Muscle of back (tissue), 11 donors: ENCODE data around the gene P2RY14. TPM values are rescaled to one million over a fixed set of nuclear protein-coding genes. Genes with fewer than 3 reads are reported as not detected.

Experiments
- DNase-seq, 3 donors: peaks; one replicate each; pipeline versions ENCODE4 v3.0.0 to v3.0.0-alpha.2; 2013
- polyA plus RNA-seq, 10 donors: library from polyadenylated mRNA; unstranded; fragments of 120-200 nt; gene quantifications; one replicate each; pipeline ENCODE4 v1.2.1, GENCODE V29; 2013; ENCODE audit not compliant: insufficient read length in 10 of 10

The P2RY14 gene
- polyA plus RNA-seq, 10 donors: 1.0 to 1.9 (median 1.4) TPM

DNA sequence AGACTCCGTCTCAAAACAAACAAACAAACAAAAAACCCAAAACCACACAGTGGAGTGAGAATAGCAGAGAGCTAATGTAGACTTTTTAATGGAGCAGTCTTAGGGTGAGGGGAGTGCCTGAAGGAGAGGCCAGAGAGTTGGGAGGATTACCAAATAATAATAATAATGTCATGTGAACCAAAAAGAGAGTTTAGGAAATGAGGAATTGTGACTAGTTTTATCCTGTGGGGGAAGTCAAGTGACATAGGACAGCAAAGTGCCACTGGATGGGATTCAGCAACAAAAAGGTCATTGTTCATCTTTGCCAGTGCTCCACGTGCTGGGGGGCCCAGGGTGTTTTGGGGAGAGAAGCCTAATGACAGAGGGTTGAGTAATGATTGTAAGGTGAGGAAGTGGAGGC lies 25.4 kb upstream of the P2RY14 start:
- no peak for DNase-seq

DNA sequence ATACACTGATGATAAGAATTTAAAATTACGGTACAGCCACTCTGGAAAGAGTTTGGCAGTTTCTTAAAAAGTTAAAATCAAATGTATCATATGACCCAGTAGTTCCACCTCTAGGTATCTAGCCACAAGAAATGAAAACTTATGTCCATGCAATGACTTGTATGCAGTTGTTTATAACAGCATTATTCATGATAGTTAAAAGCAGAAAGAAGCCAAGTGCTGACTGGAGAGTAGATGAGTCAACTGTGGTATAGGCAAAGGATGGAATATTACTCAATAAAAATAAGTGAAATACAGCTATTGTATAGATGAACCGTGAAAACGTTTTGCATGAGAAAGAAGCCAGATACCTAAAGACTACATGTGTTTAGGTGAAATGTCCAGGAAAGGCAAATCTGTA lies 23.4 kb upstream of the P2RY14 start:
- DNase-seq: peak in 1 of 3 donors; percentile 49

DNA sequence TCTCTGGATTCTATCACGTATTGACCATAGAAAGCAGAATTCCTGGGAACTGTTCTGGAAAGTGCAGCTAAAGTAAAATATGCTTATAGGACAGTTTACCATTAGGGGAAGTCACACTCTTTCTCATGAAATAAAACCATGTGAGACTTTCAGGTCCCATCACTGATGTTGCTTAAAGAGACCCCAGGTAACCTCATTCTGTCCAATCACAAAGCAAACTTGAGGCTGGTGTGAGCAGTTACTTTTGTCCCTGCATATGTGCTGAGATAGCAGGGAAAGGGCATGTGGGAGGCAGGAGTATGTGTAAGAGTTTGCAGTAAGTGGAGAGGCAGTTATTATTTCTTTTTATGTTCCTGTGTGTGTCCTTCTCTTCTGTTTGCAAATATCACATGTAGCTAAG lies 22.2 kb upstream of the P2RY14 start:
- no peak for DNase-seq

DNA sequence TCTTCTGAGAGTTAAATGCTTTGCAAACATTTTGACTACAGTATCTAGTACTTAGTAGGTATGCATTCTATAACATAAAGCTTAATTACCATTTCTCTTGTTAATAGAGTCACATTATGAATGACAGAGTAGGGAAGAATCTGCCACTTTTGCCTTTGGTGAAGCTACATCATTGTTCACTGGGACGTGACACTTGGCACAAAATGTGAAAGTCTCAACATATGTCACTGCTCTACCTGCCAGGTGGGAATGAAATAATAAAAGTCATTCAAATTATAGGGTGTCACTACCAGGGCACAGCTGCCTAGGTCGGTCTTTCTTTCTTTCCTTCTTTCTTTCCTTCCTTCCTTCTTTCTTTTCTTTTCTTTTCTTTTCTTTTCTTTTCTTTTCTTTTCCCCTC lies 20.7 kb upstream of the P2RY14 start:
- DNase-seq: no peak

DNA sequence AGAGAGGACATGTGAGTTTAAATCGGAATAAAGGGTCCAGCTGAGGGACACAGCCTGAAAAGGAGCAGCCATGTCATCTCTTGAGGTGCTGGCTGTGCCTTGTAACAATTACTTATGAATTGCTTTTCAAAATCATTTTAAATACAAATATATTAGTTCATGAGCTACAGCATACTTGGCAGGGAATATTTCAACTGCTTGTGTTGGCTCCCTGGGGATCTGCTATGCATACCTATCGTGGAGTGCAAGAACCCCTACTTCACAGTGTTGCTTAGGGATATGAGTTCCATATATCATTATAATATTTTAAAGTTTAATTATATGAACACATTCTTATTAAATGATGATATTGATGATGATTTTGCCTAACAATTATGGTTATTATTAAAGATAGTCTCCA lies 19.1 kb upstream of the P2RY14 start:
- no peak for DNase-seq

DNA sequence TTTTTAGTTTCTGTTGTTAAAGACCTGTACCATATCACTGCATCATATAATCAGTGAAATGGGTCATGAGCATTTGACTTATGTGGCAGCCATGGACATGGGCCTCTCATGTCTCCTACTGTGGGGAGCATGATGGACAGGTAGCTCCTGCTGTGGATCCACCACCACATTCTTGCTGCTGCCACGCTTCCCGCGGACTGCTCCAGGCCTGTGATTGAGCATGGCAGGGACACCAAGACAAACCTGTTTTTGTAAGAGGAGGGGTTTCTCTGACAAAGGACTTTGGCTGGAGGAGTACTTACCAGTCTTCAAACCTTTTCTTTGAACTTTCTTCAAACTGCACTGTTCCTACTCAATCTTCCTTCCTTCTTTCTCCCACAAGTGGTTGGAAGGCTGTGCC lies 17.9 kb upstream of the P2RY14 start:
- no peak for DNase-seq

DNA sequence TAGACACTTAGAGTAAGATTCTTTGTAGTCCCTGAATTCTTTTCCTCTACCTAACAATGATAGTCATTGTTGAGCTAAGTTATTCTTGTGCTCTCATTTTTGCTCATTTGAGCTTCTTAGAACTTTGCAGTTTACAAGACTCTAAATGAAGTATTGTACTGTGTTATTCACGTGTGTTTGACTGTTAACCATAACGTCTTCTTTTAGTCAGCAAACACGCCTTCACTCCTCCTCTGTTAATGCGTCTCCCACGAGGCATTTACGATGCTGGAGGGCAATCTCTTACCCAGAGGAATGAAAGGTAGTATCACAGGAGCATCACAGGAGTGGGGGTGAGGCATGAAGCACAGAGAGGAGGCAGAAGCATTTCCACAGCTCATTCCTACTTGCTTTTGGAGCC lies 14.8 kb upstream of the P2RY14 start:
- no peak for DNase-seq

DNA sequence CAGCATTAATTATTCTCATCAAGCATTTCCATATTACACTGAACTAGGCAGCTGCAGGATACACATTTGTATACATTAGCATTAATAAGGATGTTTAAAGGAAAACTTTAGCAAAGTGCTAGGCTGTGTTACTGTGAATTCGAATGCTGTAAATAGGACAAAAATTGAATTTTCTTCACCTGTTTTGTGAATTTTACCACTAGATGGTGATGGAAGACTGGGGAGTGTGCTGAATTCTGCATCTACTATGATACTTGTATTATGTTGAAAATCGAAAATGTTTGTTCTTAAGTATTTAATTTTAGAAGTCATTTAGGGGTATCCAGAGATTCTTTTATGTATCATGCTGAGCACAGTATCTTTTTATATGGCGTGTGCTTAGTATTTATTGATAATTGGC lies 12.3 kb upstream of the P2RY14 start:
- peak in 2 of 3 donors; percentile 46 to 60 for DNase-seq

DNA sequence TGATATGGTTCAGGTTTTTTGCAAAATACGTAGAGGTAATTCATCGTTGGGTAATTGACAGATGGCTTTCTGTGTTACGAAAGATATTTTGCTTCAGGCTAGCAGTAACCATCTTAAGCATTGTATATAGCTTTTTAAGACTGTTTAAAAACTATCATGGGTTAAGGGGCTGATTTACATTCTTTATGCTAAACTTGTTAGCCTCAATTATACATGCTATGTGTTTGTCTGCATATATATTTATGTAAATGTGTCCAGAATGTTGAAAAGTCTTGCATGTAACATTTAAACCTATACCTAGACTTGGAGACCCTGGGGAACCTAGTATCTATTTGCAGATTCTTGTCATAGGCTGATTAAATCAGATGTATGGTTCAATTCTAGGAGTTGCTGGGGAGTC lies 11.1 kb upstream of the P2RY14 start:
- no peak for DNase-seq

DNA sequence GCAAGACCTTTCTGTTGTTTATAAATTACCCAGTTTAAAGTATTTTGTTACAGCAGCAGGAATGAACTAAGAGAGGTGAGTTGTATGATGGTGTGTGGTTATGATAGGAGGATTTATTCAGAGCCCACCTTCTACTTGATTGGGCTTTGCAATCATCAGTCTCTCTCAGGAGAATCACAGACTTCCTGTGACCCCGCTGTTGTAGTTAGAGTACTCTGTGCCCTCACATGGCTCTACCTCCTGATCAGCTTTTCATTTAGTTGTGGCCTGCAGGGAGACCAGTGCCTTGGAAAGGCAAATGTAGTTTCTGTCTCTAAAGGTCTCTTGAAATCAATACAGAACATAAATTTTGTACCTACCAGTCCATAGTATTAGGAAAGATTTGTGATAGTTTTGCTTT lies 7.6 kb upstream of the P2RY14 start:
- no peak for DNase-seq

DNA sequence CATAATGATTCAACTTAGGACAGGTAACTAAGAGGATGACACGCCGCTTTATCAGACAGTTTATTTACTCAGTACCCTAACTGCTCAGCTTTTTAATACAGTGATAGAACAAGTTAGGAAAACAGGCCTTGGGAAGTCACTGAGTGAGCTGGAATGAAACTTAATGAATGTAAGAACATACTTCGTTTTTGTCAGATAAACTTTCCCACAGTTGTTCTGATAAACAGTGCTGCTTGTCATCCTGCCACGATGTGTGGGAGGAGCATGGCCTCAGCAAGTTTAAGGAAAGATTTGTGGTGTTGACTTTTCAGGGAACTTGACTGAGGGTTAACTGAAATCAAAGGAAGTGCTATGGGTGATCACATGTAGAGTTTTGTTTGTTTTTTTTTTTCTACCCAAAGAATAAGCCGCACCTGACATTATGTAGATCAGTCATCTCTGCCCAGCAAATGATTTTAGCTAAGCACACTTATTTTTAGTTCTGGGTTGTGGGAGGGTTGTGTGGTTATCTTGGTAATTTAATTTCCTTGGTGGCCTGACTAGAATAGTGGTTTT lies 5.6 kb upstream of the P2RY14 start:
- DNase-seq: no peak

DNA sequence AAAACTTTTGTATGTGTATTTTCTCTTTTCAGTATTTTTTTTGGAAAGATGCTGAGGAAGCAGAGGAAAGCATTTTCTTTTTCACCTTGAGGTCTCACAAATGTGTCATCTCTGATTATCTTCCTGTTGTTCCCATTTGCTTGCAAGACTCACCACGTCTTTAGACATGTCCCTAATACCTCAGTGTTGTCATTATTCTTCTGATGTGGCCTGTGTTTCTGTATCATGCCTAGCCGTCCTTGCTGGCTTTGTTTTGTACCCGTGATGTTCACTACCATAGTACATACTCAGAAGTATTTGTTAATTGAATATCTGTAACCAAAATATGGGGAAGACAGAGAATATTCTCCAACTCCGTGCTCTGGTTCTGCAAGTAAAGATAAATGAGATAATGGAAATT lies 5.0 kb upstream of the P2RY14 start:
- DNase-seq: no peak

DNA sequence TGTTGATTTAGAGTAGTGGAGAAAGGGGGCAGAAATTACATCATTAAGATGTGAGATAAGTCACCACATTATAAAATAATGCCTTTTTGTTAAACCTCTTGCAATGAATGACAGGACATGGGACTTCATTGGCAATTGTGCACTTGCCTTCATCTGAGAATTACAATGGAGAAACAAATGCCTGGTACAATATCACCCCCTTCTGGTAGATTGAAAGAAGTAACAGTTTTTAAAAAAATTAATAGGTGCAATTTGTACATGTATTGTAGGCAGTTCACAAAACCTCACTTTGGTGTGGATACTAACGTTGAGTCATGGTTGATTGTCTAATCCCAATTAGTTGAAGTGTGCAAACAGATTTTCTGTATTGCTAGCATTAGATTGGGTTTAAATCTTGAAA lies 4.6 kb upstream of the P2RY14 start:
- peak; percentile 67 to 76 (median 67) for DNase-seq

DNA sequence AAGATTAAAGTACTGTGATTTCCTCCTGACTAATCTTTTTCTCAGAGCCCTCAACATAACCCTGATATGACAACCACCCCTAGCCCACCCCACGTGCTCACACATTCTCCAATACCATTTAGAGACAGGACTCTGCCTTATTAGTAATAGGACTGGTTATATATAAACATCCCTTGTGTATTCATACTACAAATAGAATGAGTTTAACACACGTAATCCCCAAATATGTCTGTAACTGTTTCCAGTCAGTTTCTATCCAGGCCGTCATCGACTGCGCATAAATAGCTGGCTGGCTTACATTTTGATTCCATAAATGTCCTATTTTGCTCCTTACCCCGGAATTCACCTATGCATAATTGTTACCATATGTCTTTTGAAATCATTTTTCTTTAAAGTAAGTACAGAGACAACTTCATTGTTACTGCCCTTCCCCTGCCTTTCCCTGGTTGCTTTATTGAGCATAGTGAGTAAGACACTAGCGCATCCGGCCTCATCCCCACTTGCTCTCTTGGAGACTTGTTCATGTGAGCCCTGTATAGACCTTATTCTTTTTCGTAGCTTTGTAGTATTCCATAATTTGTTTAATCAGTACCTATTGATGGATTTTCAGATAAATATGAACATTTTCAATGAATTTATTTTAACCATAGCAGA lies 3.5 kb upstream of the P2RY14 start:
- peak; percentile 67 to 86 (median 83) for DNase-seq

DNA sequence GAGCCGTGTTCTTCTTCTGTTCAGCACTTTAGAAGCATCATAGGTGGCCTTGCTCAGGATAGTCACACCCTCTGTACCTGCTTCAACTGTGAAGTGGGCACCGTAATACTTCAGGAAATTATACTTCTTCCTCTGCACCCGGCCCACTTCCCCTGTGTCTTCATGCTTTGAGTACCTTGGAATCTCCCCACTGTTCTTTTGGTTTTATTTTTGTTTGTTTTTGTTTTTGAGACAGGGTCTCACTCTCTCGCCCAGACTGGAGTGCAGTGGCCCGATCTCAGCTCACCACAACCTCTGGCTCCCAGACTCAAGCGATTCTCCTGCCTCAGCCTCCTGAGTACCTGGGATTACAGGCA lies 1.7 kb downstream of the P2RY14 start:
- no peak for DNase-seq

DNA sequence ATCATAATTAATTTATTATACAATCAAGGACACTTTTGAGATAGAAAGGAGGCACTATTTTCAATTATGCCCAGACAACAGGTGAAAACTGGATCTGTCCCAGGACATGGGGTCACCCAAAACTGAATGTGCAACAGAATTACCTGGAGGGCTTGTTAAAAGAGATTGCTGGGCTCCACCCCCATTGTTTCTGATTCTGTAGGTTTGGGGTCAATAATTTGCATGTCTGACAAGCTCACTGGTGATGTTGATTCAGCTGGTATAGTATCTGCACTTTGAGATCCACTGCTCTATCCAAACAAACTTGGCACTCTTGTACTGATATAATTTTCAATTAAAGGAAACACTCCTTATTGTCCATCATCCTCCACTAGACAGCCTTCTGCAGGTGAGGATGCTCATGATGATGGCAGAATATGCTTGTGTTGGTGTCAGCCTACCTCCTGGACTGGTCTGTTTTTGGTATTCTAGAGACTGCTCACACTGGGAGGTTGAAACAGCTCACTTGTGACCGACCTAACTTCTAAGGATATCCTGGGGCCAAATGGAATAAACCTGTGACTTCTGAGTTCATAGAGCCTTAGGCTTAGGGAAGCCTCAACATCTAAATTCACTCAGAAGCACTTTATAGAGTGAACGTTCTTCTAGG lies 2.2 kb downstream of the P2RY14 start:
- DNase-seq: no peak

DNA sequence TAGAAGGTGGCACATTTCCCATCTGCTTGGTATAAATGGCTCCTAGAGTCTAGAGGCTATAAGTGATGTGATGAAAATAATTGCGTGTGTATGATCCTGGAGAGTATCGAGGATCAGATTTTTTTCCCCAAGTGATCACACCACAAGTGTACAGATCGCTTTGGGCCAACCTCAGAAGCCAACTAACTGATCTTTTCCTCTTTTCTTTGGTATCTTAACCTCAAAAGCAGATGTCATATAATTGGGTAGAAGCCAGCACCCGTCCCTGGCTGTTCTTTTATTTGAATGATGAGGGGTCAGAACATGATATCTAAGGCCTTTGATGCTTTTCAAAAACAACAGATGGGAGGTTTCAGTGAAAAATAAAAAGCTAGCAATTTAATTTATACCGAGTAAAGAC lies 3.3 kb downstream of the P2RY14 start:
- DNase-seq: no peak

DNA sequence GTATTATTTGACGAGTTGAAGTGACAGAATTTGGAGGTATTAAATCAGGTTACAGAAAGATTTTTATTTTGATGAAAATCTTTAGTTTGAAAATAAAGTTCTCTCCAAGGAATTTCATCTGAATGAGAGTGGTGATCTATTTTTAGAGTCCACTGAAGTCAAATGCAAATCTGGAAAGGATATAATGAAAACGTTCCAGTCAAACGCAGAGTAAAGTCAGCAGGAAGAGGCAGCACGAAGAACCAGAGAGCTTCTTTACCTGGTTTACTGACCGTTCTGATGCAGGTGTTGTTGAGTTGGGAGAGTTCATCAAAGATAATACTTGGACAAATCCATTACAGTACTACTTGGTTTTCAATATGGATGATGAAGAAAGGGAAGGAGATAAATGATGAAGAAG lies 8.7 kb downstream of the P2RY14 start:
- peak in 1 of 3 donors; percentile 62 for DNase-seq

DNA sequence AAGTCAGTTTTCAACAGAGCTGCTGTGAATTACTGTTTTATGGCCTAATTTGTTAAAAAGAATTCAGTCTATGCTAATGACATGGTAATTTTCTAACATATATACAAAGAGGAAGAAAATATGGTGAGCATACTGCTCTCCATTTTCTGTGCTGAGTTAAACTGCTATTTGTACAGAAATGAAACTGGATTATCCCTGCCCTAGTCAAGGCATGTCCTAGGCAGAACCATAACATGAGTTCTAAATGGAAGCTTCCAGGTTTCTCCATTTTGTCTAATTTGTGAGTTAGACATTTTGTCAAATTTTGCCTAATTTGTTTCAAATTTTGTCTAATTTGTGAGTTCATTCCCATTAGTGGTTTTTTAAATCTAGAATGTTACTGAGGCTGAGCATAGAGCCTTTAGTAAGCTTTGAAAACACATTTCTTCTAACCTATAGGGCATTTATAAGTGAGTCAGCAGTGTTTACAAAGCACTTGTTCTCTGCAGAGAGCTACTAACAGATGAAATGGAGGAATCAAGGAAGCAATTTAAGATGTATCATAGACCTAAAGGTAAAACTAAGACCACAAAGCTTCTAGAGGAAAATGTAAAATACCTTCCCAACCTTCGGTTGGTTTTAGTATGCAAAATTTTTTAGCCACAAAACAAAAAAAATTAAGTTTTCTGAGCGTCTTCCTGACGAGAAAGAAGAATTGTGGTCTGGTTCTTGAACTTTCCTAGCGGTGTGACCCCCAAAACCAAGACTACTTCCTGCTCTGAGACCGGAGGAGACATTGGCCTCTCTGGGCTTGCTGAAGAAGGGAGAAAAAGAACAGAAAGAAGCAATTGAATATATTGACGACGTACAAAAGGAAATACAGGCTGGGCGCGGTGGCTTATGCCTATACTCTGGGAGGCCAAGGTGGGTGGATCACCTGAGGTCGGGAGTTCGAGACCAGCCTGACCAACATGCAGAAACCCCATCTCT lies 9.8 kb downstream of the P2RY14 start:
- no peak for DNase-seq

DNA sequence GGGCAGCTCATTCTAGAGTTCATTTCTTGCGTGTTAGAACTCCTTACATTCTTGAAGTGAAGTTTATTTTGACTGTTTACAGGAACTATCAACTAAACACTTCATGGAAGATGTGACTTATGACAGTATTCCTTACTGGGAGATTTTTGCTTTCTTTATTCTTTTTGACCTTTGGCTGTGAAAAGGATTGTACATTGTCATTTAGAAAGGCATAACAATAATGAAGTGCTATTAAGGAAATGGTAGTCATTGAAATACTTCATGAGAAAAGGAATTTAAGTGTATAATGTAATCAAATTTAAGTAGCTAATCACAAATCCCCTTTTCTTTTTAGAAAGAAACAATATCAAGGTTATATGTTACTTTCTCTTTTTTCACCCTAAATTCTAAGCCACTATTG lies 11.3 kb downstream of the P2RY14 start:
- no peak for DNase-seq

DNA sequence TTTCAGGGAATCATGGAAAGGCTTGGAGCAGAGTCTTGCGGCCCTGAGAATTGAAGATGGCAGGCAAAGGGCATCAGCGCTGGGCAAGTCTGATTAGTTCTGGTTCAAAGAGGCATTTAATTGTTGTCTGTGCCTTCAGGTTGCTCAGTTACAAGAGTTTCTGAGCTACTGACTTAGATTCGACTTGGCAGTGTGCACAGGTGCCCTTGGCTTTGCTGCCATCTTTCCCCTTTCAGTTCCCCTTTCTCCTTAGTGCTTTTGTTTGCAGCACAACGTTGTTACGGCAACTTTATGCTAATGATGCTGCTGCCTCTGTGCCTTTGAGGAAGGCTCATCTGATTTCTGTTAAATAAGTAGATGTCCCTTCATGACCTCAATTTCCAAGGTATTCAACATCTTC lies 12.5 kb downstream of the P2RY14 start:
- DNase-seq: peak in 1 of 3 donors; percentile 65

DNA sequence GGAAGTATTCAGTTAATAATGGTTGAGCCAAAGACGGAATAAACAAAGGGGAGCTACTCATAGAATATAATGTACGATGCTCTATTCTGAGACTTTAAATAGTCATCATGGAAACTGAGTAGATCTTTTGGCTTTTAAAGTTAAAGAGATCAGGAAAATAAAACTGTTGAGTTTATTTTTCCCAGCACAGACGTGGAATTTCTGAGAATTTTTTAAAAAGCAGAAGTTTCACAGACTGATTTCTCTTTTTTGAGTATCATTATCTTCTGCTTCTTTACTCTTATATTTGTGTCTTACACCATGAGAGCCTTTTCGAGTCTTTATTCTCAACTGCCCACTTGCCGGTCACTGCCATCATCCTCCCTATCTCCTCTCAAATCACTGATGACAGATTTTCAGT lies 13.2 kb downstream of the P2RY14 start:
- DNase-seq: no peak

DNA sequence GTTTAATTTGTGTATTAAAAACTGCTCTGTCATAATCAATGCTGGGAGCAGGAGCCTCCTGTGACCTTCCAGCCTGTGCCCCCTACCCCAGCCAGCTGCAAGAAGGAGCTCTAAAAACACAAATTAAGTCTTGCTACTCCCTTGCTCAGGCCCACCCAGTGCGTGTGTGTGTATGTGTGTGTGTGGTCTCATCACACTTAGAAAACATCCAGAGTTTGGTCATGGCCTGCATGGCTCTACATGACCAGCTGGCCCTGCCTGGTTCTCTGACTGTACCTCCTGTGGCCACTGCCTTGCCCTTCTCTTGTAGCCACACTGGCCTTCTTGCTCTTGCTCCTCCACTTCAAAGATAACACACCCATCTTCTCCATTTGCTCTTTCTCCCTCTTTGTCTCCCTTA lies 13.7 kb downstream of the P2RY14 start:
- DNase-seq: no peak
